SK-N-SH (cell line): Measurements from ENCODE around the gene AP3D1.

Source experiments
- CTCF ChIP-seq: fragments of 200-600 bp; sonication (generic); IDR thresholded peaks from 2 replicates; pipeline ENCODE4 v1.6.1; 2017; ENCODE audit warnings: antibody characterized with exemption, mild to moderate bottlenecking, moderate library complexity
- FOSL2 ChIP-seq: IDR thresholded peaks from 2 replicates; pipeline ENCODE4 v1.4.0; 2012; ENCODE audit warnings: low read depth, mild to moderate bottlenecking, moderate library complexity, borderline replicate concordance
- GABPA ChIP-seq: IDR thresholded peaks from 2 replicates; pipeline ENCODE4 v1.4.0; 2012; ENCODE audit warnings: low read depth, mild to moderate bottlenecking
- IRF3 ChIP-seq: fragments of 150-350 bp; IDR thresholded peaks from 2 replicates; pipeline ENCODE4 v1.6.1; 2016; ENCODE audit warnings: mild to moderate bottlenecking, low read depth, low read length
- MEF2A ChIP-seq: IDR thresholded peaks from 2 replicates; pipeline ENCODE4 v1.4.0; 2012; ENCODE audit warnings: low read depth, borderline replicate concordance
- NRF1 ChIP-seq: IDR thresholded peaks from 2 replicates; pipeline ENCODE4 v1.6.1; 2012; ENCODE audit warnings: low read depth, mild to moderate bottlenecking, low read length
- POLR2AphosphoS5 ChIP-seq: IDR thresholded peaks from 2 replicates; pipeline ENCODE4 v1.6.1; 2012; ENCODE audit warnings: low read depth, low read length
- REST ChIP-seq: IDR thresholded peaks from 2 replicates; pipeline ENCODE4 v1.6.1; 2012; ENCODE audit warnings: mild to moderate bottlenecking, low read depth, low read length, moderate library complexity
- SIN3A ChIP-seq: IDR thresholded peaks from 2 replicates; pipeline ENCODE4 v1.6.1; 2012; ENCODE audit warnings: low read depth, mild to moderate bottlenecking, low read length, moderate library complexity, borderline replicate concordance
- ZBTB33 ChIP-seq: IDR thresholded peaks from 2 replicates; pipeline ENCODE4 v1.4.0; 2012; ENCODE audit warnings: low read depth, borderline replicate concordance

GRCh38 chr19:2056837-2057192 is 94.6 kb downstream of the AP3D1 start:
- TF ChIP-seq CTCF (no peak), NRF1 (no peak), GABPA (no peak), FOSL2 (no peak), SIN3A (no peak), POLR2AphosphoS5 (no peak), MEF2A (no peak), IRF3 (no peak), ZBTB33 (no peak), REST (no peak)
